ENCODE results near the gene VPS8. TPM values are rescaled to one million over a fixed set of nuclear protein-coding genes. Genes with fewer than 3 reads are reported as not detected.

Gene VPS8
- polyA plus RNA-seq, 3 donors from 2014 or later, result 16.0 to 20.8 (median 16.7) TPM

- no peak overlapping the region for H3K4me3 Mint-ChIP-seq
- no peak overlapping the region for H3K27ac Mint-ChIP-seq
- peaks cover 5 to 11% of the 10 kb centered on the region in 2 donors for H3K4me1 Mint-ChIP-seq
- DNase-seq, result no peak
- peaks cover 29 to 48% (median 43%) of the 10 kb centered on the region in 3 donors for H3K36me3 Mint-ChIP-seq
- no peaks in the 10 kb centered on the region for H3K27me3 Mint-ChIP-seq (ENCODE audit: low read depth in 3 of 3)
- no peaks in the 10 kb centered on the region for H3K9me3 Mint-ChIP-seq
Measured at GRCh38 chr3:184832903-184833302, 20.9 kb downstream of the VPS8 start.

GRCh38 chr3:184836090-184836822 is 24.3 kb downstream of the VPS8 start:
- Mint-ChIP-seq H3K27me3 (ENCODE audit: low read depth in 3 of 3) (no peaks in the 10 kb centered on the region), H3K27ac (no peak overlapping the region), H3K4me3 (no peak overlapping the region), H3K4me1 (peaks cover 5 to 11% of the 10 kb centered on the region in 2 donors), H3K9me3 (no peaks in the 10 kb centered on the region), H3K36me3 (peaks cover 34 to 52% (median 46%) of the 10 kb centered on the region in 3 donors)
- no peak for DNase-seq

- peaks cover 20 to 30% (median 25%) of the 10 kb centered on the region in 3 donors for H3K36me3 Mint-ChIP-seq
- H3K9me3 Mint-ChIP-seq, result no peaks in the 10 kb centered on the region
- H3K4me3 Mint-ChIP-seq, result no peak overlapping the region
- H3K4me1 Mint-ChIP-seq, result no peaks in the 10 kb centered on the region
- H3K27ac Mint-ChIP-seq, result no peak overlapping the region
- H3K27me3 Mint-ChIP-seq (ENCODE audit: low read depth in 3 of 3), result no peaks in the 10 kb centered on the region
- no peak for DNase-seq
Measured at GRCh38 chr3:184842433-184842832, 30.5 kb downstream of the VPS8 start.

GRCh38 chr3:184845819-184846218 is 33.9 kb downstream of the VPS8 start:
- H3K36me3 Mint-ChIP-seq, result peaks cover 16 to 32% (median 22%) of the 10 kb centered on the region in 3 donors

GRCh38 chr3:184846496-184846895 is 34.5 kb downstream of the VPS8 start:
- H3K9me3 Mint-ChIP-seq, result no peaks in the 10 kb centered on the region
- no peaks in the 10 kb centered on the region for H3K4me1 Mint-ChIP-seq
- no peak for DNase-seq
- H3K27ac Mint-ChIP-seq, result peak overlapping the region in 1 of 6 donors; percentile 7
- no peak overlapping the region for H3K4me3 Mint-ChIP-seq
- no peaks in the 10 kb centered on the region for H3K27me3 Mint-ChIP-seq (ENCODE audit: low read depth in 3 of 3)
- peaks cover 17 to 32% (median 22%) of the 10 kb centered on the region in 3 donors for H3K36me3 Mint-ChIP-seq

More at GRCh38 chr3:184845819-184846218, 33.9 kb downstream of the VPS8 start:
- no peak overlapping the region for H3K4me3 Mint-ChIP-seq
- no peaks in the 10 kb centered on the region for H3K9me3 Mint-ChIP-seq
- DNase-seq, result no peak
- H3K27ac Mint-ChIP-seq, result no peak overlapping the region
- no peaks in the 10 kb centered on the region for H3K27me3 Mint-ChIP-seq (ENCODE audit: low read depth in 3 of 3)
- no peaks in the 10 kb centered on the region for H3K4me1 Mint-ChIP-seq

GRCh38 chr3:184848934-184849333 is 37.0 kb downstream of the VPS8 start:
- Mint-ChIP-seq H3K27ac (no peak overlapping the region), H3K27me3 (ENCODE audit: low read depth in 3 of 3) (no peaks in the 10 kb centered on the region), H3K9me3 (no peaks in the 10 kb centered on the region), H3K4me1 (no peaks in the 10 kb centered on the region), H3K4me3 (no peak overlapping the region), H3K36me3 (peaks cover 25 to 45% (median 32%) of the 10 kb centered on the region in 3 donors)
- no peak for DNase-seq

- no peaks in the 10 kb centered on the region for H3K27me3 Mint-ChIP-seq (ENCODE audit: low read depth in 3 of 3)
- H3K4me1 Mint-ChIP-seq, result no peaks in the 10 kb centered on the region
- no peak overlapping the region for H3K27ac Mint-ChIP-seq
- peaks cover 30 to 55% (median 42%) of the 10 kb centered on the region in 3 donors for H3K36me3 Mint-ChIP-seq
- H3K9me3 Mint-ChIP-seq, result no peaks in the 10 kb centered on the region
- DNase-seq, result no peak
- H3K4me3 Mint-ChIP-seq, result no peak overlapping the region
Measured at GRCh38 chr3:184850201-184850600, 38.2 kb downstream of the VPS8 start.

- no peak for DNase-seq
- H3K4me1 Mint-ChIP-seq, result no peaks in the 10 kb centered on the region
- no peaks in the 10 kb centered on the region for H3K9me3 Mint-ChIP-seq
- H3K36me3 Mint-ChIP-seq, result peaks cover 38 to 70% (median 44%) of the 10 kb centered on the region in 3 donors
- H3K27ac Mint-ChIP-seq, result no peak overlapping the region
- no peaks in the 10 kb centered on the region for H3K27me3 Mint-ChIP-seq (ENCODE audit: low read depth in 3 of 3)
- H3K4me3 Mint-ChIP-seq, result no peak overlapping the region
Measured at GRCh38 chr3:184857099-184857498, 45.1 kb downstream of the VPS8 start.

GRCh38 chr3:184864000-184864399 is 52.0 kb downstream of the VPS8 start:
- Mint-ChIP-seq H3K4me1 (no peaks in the 10 kb centered on the region), H3K4me3 (no peak overlapping the region), H3K27me3 (ENCODE audit: low read depth in 3 of 3) (no peaks in the 10 kb centered on the region), H3K27ac (peak overlapping the region in 1 of 6 donors; percentile 60), H3K9me3 (no peaks in the 10 kb centered on the region), H3K36me3 (peaks cover 25 to 55% (median 29%) of the 10 kb centered on the region in 3 donors)
- DNase-seq, result no peak

GRCh38 chr3:184868477-184868876 is 56.5 kb downstream of the VPS8 start:
- Mint-ChIP-seq H3K9me3 (no peaks in the 10 kb centered on the region), H3K27ac (no peak overlapping the region)

GRCh38 chr3:184872200-184872599 is 60.2 kb downstream of the VPS8 start:
- H3K36me3 Mint-ChIP-seq, result peaks cover 17 to 46% (median 21%) of the 10 kb centered on the region in 3 donors
- peaks cover 0 to 1% (median 0%) of the 10 kb centered on the region in 3 donors for H3K27me3 Mint-ChIP-seq (ENCODE audit: low read depth in 3 of 3)
- no peaks in the 10 kb centered on the region for H3K4me1 Mint-ChIP-seq
- H3K4me3 Mint-ChIP-seq, result no peak overlapping the region
- no peaks in the 10 kb centered on the region for H3K9me3 Mint-ChIP-seq
- no peak for DNase-seq
- no peak overlapping the region for H3K27ac Mint-ChIP-seq

More at GRCh38 chr3:184868477-184868876, 56.5 kb downstream of the VPS8 start:
- DNase-seq, result no peak
- Mint-ChIP-seq H3K4me3 (no peak overlapping the region), H3K27me3 (ENCODE audit: low read depth in 3 of 3) (no peaks in the 10 kb centered on the region), H3K36me3 (peaks cover 20 to 52% (median 37%) of the 10 kb centered on the region in 3 donors), H3K4me1 (no peaks in the 10 kb centered on the region)

- Mint-ChIP-seq H3K27ac (no peak overlapping the region), H3K36me3 (peaks cover 17 to 47% (median 21%) of the 10 kb centered on the region in 3 donors), H3K4me1 (no peaks in the 10 kb centered on the region), H3K27me3 (ENCODE audit: low read depth in 3 of 3) (peaks cover 0 to 1% (median 0%) of the 10 kb centered on the region in 3 donors), H3K9me3 (no peaks in the 10 kb centered on the region), H3K4me3 (no peak overlapping the region)
- DNase-seq, result no peak
Measured at GRCh38 chr3:184873141-184873540, 61.2 kb downstream of the VPS8 start.

GRCh38 chr3:184874709-184875644 is 63.0 kb downstream of the VPS8 start:
- Mint-ChIP-seq H3K4me3 (no peak overlapping the region), H3K9me3 (no peaks in the 10 kb centered on the region), H3K4me1 (no peaks in the 10 kb centered on the region), H3K36me3 (peaks cover 15 to 44% (median 17%) of the 10 kb centered on the region in 3 donors), H3K27ac (peak overlapping the region in 2 of 6 donors; percentile 26 to 36), H3K27me3 (ENCODE audit: low read depth in 3 of 3) (peaks cover 0 to 1% (median 0%) of the 10 kb centered on the region in 3 donors)
- peak in 1 of 3 donors; percentile 0 for DNase-seq

All from immature natural killer cell (primary cell).